Panc1 (cell line): ENCODE results near the gene RAD23A. TPM values are rescaled to one million over a fixed set of nuclear protein-coding genes. Genes with fewer than 3 reads are reported as not detected.

Source experiments
- ATAC-seq: fragments of 200-7000 bp; cut with Tn5 transposase; 2 replicates; pipeline ENCODE4 v1.9.1; 2020; ENCODE audit warnings: mild to moderate bottlenecking, moderate library complexity
- BruUV-seq: library from RNA; stranded (reverse); fragments of 400-500 nt; replicated peaks from 2 replicates; lab custom pipeline; 2021; lab: Mats Ljungman, UMichigan
- CTCF ChIA-PET: fragments of 300-600 bp; sonication (Branson Sonifier 250); formaldehyde crosslinking; loops from one replicate; lab custom pipeline; 2022; ENCODE audit warnings: antibody characterized with exemption; lab: Charles Lee
- POLR2A ChIA-PET: fragments of 300-600 bp; sonication (Branson Sonifier 250); formaldehyde crosslinking; loops from one replicate; lab custom pipeline; 2022; ENCODE audit warnings: antibody characterized with exemption; lab: Charles Lee
- DNase-seq: peaks from one replicate; pipeline ENCODE4 v3.0.0-alpha.2; 2010; ENCODE audit warnings: low read depth, low spot score
- H3K27ac ChIP-seq: 2 replicates; pipeline ENCODE4 v1.5.1; 2011; ENCODE audit warnings: mild to moderate bottlenecking, low read length, inconsistent platforms
- H3K27me3 ChIP-seq: fragments of 200-500 bp; sonication (Bioruptor generic); 2 replicates; pipeline ENCODE4 v1.6.0; 2014; ENCODE audit warnings: low read length, inconsistent platforms; ENCODE audit not compliant: control insufficient read depth, insufficient read depth
- H3K36me3 ChIP-seq: fragments of 200-500 bp; sonication (Bioruptor generic); 2 replicates; pipeline ENCODE4 v1.5.1; 2014; ENCODE audit warnings: inconsistent platforms, mild to moderate bottlenecking, low read length, moderate library complexity; ENCODE audit not compliant: control insufficient read depth, insufficient read depth
- H3K4me1 ChIP-seq: 2 replicates; pipeline ENCODE4 v1.5.1; 2011; ENCODE audit warnings: inconsistent platforms, mild to moderate bottlenecking, low read length, moderate library complexity; ENCODE audit not compliant: control insufficient read depth, insufficient read depth
- H3K4me3 ChIP-seq, 2 experiments: 2 replicates each; pipeline ENCODE4 v1.5.1; 2011 to 2012; ENCODE audit warnings: low read depth in 2 of 2, low read length in 2 of 2, mild to moderate bottlenecking in 2 of 2, inconsistent platforms in 1 of 2, moderate library complexity in 1 of 2
- H3K9me3 ChIP-seq: fragments of 200-500 bp; sonication (Bioruptor generic); 2 replicates; pipeline ENCODE4 v1.5.1; 2014; ENCODE audit warnings: low read depth, mild to moderate bottlenecking, inconsistent platforms, low read length, moderate library complexity; ENCODE audit not compliant: control insufficient read depth, insufficient read depth
- POLR2AphosphoS5 ChIP-seq: IDR thresholded peaks from 2 replicates; pipeline ENCODE4 v1.6.1; 2012; ENCODE audit warnings: mild to moderate bottlenecking, low read depth, low read length, moderate library complexity
- SIN3A ChIP-seq: IDR thresholded peaks from 2 replicates; pipeline ENCODE4 v1.6.1; 2012; ENCODE audit warnings: low read depth, mild to moderate bottlenecking, low read length, moderate library complexity, borderline replicate concordance; ENCODE audit not compliant: insufficient read depth
- TCF7L2 ChIP-seq: IDR thresholded peaks from 2 replicates; pipeline ENCODE4 v1.6.1; 2011; ENCODE audit warnings: mild to moderate bottlenecking, low read depth, low read length, inconsistent platforms
- in situ Hi-C: cut with HindIII; loops from 2 replicates; pipeline ENCODE4 v1.10.0; 2016; ENCODE audit warnings: low sequenced_read_pairs, low pct_unique_long_range_greater_than_20kb
- intact Hi-C: fragments of 100-400 bp; cut with micrococcal nuclease; formaldehyde crosslinking; loops from one replicate; pipeline ENCODE4 v1.10.0; 2022; ENCODE audit not compliant: unreplicated experiment
- total RNA-seq: library from RNA; stranded (reverse); gene quantifications from one replicate; pipeline ENCODE4 v1.2.1, GENCODE V29; 2021; ENCODE audit not compliant: unreplicated experiment
- TF ChIP-seq, protein P1 (sequence below): fragments of 450-650 bp; IDR thresholded peaks from 2 replicates; pipeline ENCODE4 v1.5.1; 2017; ENCODE audit warnings: mild to moderate bottlenecking
- TF ChIP-seq, protein P2 (sequence below), 2 experiments: IDR thresholded peaks; 2 replicates each; pipeline ENCODE4 v1.6.1; 2011 to 2012; ENCODE audit warnings: low read depth in 2 of 2, control low read depth in 1 of 2, low read length in 1 of 2, mild to moderate bottlenecking in 1 of 2, moderate library complexity in 1 of 2; ENCODE audit not compliant: insufficient read depth in 1 of 2

The RAD23A gene
- total RNA-seq, 1 experiment from 2014 or later = 111 TPM

DNA sequence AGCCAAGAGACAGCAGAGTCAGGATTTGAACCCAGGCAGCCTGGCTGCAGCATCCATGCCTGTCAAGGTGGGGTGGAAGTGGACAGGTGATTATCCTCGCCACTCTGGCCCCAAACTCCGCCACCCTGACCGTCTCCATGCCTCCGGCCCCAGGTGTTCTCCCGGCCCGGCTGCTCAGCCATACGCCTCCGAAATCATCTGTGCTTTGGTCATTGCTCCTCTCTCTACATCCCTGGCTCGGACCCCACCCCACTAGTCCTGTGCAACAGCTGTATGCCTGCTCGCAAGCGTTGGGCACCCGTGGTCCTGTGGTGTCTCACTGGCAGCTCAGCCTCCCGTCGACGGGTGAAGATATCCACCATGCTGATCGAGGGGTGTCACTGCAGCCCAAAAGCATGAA is 27.6 kb downstream of the RAD23A start:
- no peak overlapping the region for H3K4me3 ChIP-seq
- no TSS peak for BruUV-seq
- H3K27me3 ChIP-seq = no peaks in the 10 kb centered on the region
- ATAC-seq = no peak
- ChIA-PET POLR2A (no interaction called here), CTCF (interaction anchor here (0.6 kb wide), 1 partner anchor 123 kb away, joined by 6 read pairs; no protein-coding TSS in a partner anchor)
- H3K4me1 ChIP-seq = peaks cover 10% of the 10 kb centered on the region
- DNase-seq = no peak
- no peak for TF ChIP-seq SIN3A
- TF ChIP-seq POLR2AphosphoS5 = no peak
- no peak for TF ChIP-seq TCF7L2
- TF ChIP-seq, protein P1, sequence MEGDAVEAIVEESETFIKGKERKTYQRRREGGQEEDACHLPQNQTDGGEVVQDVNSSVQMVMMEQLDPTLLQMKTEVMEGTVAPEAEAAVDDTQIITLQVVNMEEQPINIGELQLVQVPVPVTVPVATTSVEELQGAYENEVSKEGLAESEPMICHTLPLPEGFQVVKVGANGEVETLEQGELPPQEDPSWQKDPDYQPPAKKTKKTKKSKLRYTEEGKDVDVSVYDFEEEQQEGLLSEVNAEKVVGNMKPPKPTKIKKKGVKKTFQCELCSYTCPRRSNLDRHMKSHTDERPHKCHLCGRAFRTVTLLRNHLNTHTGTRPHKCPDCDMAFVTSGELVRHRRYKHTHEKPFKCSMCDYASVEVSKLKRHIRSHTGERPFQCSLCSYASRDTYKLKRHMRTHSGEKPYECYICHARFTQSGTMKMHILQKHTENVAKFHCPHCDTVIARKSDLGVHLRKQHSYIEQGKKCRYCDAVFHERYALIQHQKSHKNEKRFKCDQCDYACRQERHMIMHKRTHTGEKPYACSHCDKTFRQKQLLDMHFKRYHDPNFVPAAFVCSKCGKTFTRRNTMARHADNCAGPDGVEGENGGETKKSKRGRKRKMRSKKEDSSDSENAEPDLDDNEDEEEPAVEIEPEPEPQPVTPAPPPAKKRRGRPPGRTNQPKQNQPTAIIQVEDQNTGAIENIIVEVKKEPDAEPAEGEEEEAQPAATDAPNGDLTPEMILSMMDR = no peak
- TF ChIP-seq, protein P2, sequence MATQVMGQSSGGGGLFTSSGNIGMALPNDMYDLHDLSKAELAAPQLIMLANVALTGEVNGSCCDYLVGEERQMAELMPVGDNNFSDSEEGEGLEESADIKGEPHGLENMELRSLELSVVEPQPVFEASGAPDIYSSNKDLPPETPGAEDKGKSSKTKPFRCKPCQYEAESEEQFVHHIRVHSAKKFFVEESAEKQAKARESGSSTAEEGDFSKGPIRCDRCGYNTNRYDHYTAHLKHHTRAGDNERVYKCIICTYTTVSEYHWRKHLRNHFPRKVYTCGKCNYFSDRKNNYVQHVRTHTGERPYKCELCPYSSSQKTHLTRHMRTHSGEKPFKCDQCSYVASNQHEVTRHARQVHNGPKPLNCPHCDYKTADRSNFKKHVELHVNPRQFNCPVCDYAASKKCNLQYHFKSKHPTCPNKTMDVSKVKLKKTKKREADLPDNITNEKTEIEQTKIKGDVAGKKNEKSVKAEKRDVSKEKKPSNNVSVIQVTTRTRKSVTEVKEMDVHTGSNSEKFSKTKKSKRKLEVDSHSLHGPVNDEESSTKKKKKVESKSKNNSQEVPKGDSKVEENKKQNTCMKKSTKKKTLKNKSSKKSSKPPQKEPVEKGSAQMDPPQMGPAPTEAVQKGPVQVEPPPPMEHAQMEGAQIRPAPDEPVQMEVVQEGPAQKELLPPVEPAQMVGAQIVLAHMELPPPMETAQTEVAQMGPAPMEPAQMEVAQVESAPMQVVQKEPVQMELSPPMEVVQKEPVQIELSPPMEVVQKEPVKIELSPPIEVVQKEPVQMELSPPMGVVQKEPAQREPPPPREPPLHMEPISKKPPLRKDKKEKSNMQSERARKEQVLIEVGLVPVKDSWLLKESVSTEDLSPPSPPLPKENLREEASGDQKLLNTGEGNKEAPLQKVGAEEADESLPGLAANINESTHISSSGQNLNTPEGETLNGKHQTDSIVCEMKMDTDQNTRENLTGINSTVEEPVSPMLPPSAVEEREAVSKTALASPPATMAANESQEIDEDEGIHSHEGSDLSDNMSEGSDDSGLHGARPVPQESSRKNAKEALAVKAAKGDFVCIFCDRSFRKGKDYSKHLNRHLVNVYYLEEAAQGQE (IDR thresholded peaks at IDR 0.05; ENCODE audit: insufficient read depth in 1 of 2, low read depth in 2 of 2, low read length in 1 of 2) = no peak
- in situ Hi-C loops (no loop called here), intact Hi-C loops (no loop called here)
- H3K36me3 ChIP-seq = no peaks in the 10 kb centered on the region
- no peak overlapping the region for H3K27ac ChIP-seq
- no peaks in the 10 kb centered on the region for H3K9me3 ChIP-seq

DNA sequence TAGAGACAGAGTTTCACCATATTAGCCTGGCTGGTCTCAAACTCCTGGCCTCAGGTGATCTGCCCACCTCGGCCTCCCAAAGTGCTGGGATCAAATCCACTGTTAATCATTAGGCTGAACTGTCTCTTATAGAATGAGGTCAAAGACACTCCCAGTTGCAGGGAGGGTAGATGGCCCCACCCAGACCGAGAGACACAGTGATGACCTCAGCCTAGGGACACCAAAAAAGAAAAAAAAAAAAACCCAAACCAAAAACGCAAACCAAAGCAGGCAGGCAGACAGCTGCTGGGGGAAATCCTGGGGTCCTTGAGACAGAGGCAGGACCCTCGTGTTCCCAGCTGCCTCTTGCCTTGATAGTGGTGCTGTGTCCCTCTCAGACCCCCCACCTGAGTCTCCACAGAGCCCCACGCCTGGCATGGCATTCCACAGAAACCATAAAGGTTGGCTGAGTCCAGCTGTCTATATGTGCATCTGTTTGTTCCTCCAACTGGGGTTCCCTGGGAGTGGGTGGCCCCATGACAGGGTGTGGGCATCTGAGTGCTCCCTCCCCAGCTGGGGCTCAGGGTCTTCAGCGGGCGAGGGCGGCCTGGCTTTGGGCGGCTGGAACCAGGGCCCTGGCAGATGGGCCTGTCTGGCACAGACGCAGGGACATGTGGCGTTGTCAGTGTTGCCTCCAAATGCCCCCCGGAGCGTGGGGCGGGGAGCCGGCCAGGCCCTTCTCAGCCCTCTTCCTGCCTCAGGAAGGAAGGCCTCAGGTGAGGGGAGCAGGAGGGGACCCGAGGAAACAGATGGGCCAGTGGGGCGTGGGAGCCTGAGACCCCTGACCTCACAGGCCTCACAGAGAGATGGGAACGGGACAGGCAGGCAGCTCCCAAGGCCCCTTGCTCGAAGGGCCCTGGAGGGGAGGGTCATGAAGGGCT is 28.9 kb downstream of the RAD23A start:
- ChIA-PET CTCF (interaction anchor here (0.6 kb wide), 1 partner anchor 120 kb away, joined by 3 read pairs; no protein-coding TSS in a partner anchor), POLR2A (interaction anchor here (0.6 kb wide), 1 partner anchor 8 kb away, joined by 3 read pairs; no protein-coding TSS in a partner anchor)
- DNase-seq (no peak), ATAC-seq (no peak)
- in situ Hi-C loops (no loop called here), intact Hi-C loops (loop anchor here (5.0 kb wide), 2 partner anchors 118 to 288 kb away; no protein-coding TSS in a partner anchor)
- Histone ChIP-seq H3K4me1 (peaks cover 5% of the 10 kb centered on the region), H3K27ac (no peak overlapping the region), H3K4me3 (no peak overlapping the region), H3K36me3 (no peaks in the 10 kb centered on the region), H3K27me3 (no peaks in the 10 kb centered on the region), H3K9me3 (no peaks in the 10 kb centered on the region)
- no TSS peak for BruUV-seq
- TF ChIP-seq, protein P2 (IDR thresholded peaks at IDR 0.05; ENCODE audit: insufficient read depth in 1 of 2, low read depth in 2 of 2, low read length in 1 of 2) = no peak
- TF ChIP-seq POLR2AphosphoS5 = no peak
- TF ChIP-seq SIN3A = no peak
- TF ChIP-seq, protein P1 = no peak
- TF ChIP-seq TCF7L2 = no peak
